Right lung (tissue), 5 donors: ENCODE results near the gene DOCK9. TPM values are rescaled to one million over a fixed set of nuclear protein-coding genes. Genes with fewer than 3 reads are reported as not detected.
"Not testable (repeated sequence)": the region's sequence is repeated elsewhere in the genome, so short reads cannot be mapped to it uniquely, and the experiment has no call there.

Experiments used
- DNase-seq, 2 donors: peaks; one replicate each; pipeline ENCODE4 v3.0.0-alpha.2; 2013
- polyA plus RNA-seq, 5 donors: library from polyadenylated mRNA; unstranded; fragments of 120-200 nt; gene quantifications; one replicate each; pipeline versions ENCODE4 v1.2.1 to v1.2.3, GENCODE V29; 2013; ENCODE audit warnings: inconsistent platforms in 1 of 5, low replicate concordance in 1 of 5; ENCODE audit not compliant: insufficient read length in 5 of 5, insufficient read depth in 1 of 5

Gene DOCK9
- polyA plus RNA-seq, 5 donors, result 89.5 to 123 (median 115) TPM

GRCh38 chr13:98775844-98776598 lies 201.8 kb downstream of the DOCK9 start:
- DNase-seq, result no peak

- DNase-seq, result no peak
Measured at GRCh38 chr13:98775386-98775785, 202.5 kb downstream of the DOCK9 start.

GRCh38 chr13:98774776-98775175 lies 203.1 kb downstream of the DOCK9 start:
- DNase-seq, result no peak

- no peak for DNase-seq
Measured at GRCh38 chr13:98773921-98774320, 203.9 kb downstream of the DOCK9 start.

GRCh38 chr13:98772794-98773452 lies 204.9 kb downstream of the DOCK9 start:
- DNase-seq, result no peak

- no peak for DNase-seq
Measured at GRCh38 chr13:98771838-98772611, 205.8 kb downstream of the DOCK9 start.

- no peak for DNase-seq
Measured at GRCh38 chr13:98769736-98770135, 208.1 kb downstream of the DOCK9 start.

- DNase-seq, result no peak
Measured at GRCh38 chr13:98768522-98768921, 209.3 kb downstream of the DOCK9 start.

GRCh38 chr13:98766697-98767096 lies 211.2 kb downstream of the DOCK9 start:
- no peak for DNase-seq

GRCh38 chr13:98765996-98766519 lies 211.8 kb downstream of the DOCK9 start:
- DNase-seq, result no peak

GRCh38 chr13:98761986-98762616 lies 215.8 kb downstream of the DOCK9 start:
- DNase-seq, result no peak

GRCh38 chr13:98761126-98761985 lies 216.5 kb downstream of the DOCK9 start:
- peak in 1 of 2 donors; percentile 61 for DNase-seq

- DNase-seq, result no peak
Measured at GRCh38 chr13:98755729-98756128, 222.1 kb downstream of the DOCK9 start.

- no peak for DNase-seq
Measured at GRCh38 chr13:98755116-98755515, 222.7 kb downstream of the DOCK9 start.

GRCh38 chr13:98754468-98754867 lies 223.4 kb downstream of the DOCK9 start:
- not testable (repeated sequence) for DNase-seq

GRCh38 chr13:98752467-98753290 lies 225.2 kb downstream of the DOCK9 start, which contains the start of gene SLC15A1:
Gene SLC15A1, minus strand, starts transcription at chr13:98752672. Its CDS starts 74 bp downstream, at chr13:98752598.
- DNase-seq, result no peak

- DNase-seq, result no peak
Measured at GRCh38 chr13:98751861-98752466, 225.9 kb downstream of the DOCK9 start.

- no peak for DNase-seq
Measured at GRCh38 chr13:98751367-98751782, 226.5 kb downstream of the DOCK9 start.

GRCh38 chr13:98749501-98749900 lies 228.4 kb downstream of the DOCK9 start:
- no peak for DNase-seq
